ENCODE data around the gene SLC2A11.

- TF ChIP-seq REST (IDR thresholded peaks at IDR 0.05; ENCODE audit: insufficient replicate concordance, low read depth): no peak
- TF ChIP-seq CTCF (IDR thresholded peaks at IDR 0.05; ENCODE audit: insufficient read depth, low read length): no peak
Observed at GRCh38 chr22:23845265-23846080, 12.2 kb upstream of the SLC2A11 start.
